GM10266 (cell line): ENCODE data around the gene PUS10.
A peak's percentile ranks its signal among the peaks of the same experiment; 100 is the strongest.

Source experiments
- DNase-seq: peaks from one replicate; pipeline ENCODE4 v3.0.0; 2012; ENCODE audit errors: extremely low spot score
- TF ChIP-seq, protein P1 (sequence below): IDR thresholded peaks from 2 replicates; pipeline ENCODE4 v1.5.1; 2012; ENCODE audit warnings: mild to moderate bottlenecking, low read depth; ENCODE audit not compliant: control insufficient read depth, insufficient read depth; ENCODE audit errors: missing control alignments

Gene PUS10

DNA sequence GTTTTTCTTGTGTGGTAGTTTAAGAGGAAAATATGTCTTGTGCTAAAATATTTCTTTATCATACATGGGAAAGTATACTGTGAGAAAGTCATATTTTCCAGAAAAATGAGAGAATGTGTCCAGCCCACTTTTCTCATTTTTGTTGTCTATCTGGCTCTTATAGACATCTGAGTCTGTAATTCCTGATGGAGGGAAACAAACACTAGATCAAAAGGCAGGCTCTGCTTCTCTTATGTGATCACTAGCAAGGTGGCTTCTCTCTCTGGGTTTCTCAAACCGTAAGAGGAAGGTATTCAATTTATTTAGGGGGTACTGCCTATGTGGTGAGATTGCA lies 40.5 kb downstream of the PUS10 start:
- no peak for DNase-seq
- TF ChIP-seq, protein P1, sequence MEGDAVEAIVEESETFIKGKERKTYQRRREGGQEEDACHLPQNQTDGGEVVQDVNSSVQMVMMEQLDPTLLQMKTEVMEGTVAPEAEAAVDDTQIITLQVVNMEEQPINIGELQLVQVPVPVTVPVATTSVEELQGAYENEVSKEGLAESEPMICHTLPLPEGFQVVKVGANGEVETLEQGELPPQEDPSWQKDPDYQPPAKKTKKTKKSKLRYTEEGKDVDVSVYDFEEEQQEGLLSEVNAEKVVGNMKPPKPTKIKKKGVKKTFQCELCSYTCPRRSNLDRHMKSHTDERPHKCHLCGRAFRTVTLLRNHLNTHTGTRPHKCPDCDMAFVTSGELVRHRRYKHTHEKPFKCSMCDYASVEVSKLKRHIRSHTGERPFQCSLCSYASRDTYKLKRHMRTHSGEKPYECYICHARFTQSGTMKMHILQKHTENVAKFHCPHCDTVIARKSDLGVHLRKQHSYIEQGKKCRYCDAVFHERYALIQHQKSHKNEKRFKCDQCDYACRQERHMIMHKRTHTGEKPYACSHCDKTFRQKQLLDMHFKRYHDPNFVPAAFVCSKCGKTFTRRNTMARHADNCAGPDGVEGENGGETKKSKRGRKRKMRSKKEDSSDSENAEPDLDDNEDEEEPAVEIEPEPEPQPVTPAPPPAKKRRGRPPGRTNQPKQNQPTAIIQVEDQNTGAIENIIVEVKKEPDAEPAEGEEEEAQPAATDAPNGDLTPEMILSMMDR, result no peak

DNA sequence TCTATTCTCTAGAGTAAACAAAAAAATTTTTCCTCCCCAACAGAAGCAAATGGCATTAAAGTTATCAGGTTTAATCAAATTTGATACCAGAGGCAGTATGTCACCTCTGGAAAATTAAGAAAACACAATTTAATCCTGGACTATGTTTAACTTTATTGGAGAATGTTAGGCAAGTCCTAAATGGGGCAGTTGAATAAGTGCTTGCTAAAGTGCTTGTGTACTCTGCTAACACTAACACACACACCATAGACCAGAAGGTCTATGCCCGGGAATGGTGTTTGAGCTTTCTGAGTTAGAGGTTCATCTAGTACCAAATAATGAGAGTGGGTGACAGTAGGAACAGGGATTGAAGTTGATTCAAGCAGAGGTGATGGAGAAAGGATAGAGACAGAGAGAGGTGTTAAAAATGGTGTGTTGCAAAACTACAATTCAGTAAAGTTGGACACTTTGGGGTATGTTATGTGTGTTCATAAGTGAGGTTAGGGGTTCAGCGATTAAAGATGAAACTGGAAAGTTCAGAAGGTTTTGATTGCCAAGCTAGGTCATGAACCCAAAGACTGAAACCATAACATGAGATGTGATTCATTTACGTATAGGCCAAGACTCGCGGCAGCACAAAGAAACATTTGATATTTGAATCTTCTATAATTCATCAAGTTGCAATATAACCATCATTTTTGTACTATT lies 41.0 kb downstream of the PUS10 start:
- TF ChIP-seq, protein P1, result no peak
- DNase-seq, result peak; percentile 59

DNA sequence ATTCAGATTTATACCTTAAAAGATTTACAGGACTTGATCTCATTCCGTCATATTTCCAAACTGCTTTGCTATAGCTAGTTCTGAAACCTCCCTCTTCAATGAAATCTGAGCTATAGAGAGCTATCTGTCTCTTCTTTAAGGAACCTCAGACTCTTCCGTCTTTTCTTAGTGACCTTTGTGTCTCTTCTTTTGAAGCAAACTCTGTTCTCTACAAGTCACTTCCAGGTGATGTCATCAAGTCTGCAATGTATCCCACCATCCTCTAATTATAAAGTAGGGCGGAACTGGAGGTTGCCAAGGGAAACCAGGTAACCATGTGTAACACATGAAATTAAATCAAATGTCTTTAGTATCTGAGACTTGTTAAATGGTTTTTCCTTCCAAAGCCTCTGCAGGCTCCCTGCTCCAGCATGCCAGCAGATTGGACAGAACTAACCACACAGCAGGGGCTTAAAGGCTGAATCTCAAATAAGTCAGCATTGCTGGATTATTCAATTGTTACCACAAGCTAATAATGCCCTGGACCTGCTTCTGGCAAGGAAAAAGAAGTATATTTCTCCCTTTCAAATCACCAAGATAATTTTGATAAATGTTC lies 41.7 kb downstream of the PUS10 start:
- DNase-seq, result no peak
- TF ChIP-seq, protein P1, result no peak

DNA sequence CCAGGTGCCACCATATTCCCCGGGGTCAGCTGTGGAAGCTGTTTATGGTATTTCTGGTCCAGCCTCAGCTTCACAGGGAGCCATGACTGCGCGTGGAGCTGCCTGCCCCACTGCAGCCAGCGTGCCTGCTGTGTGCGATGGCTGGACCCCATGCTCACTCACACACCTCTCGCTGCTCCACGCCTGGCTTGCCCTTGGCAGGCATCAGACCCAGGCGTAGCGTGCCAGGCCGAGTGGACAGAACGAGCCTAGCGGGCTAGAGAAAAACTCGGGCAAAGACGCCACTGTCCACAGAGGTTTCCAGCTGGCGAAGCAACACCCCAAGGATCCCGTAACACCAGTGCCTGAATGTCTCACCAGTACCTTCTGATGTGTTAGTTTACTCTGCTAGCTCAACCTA lies 43.4 kb downstream of the PUS10 start:
- DNase-seq, result no peak
- TF ChIP-seq, protein P1, result no peak

DNA sequence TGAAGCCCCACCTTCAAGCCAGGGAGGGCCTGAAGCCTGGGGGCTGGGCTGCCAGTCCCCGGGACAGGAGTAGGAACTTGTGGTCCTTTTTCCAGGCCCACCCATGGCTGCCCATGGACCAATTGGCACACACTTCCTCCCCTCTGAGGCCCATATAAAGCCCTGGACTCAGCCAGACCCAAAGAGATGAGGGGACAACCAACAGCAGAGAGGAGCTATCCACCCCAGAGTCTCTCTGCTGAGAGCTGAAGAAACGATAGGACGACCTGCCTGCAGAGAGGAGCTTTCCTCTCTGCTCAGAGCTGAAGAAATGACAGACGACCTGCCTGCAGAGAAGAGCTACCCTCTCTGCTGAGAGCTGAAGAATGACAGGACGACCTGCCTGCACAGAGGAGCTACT lies 44.4 kb downstream of the PUS10 start:
- TF ChIP-seq, protein P1, result no peak
- DNase-seq, result no peak

DNA sequence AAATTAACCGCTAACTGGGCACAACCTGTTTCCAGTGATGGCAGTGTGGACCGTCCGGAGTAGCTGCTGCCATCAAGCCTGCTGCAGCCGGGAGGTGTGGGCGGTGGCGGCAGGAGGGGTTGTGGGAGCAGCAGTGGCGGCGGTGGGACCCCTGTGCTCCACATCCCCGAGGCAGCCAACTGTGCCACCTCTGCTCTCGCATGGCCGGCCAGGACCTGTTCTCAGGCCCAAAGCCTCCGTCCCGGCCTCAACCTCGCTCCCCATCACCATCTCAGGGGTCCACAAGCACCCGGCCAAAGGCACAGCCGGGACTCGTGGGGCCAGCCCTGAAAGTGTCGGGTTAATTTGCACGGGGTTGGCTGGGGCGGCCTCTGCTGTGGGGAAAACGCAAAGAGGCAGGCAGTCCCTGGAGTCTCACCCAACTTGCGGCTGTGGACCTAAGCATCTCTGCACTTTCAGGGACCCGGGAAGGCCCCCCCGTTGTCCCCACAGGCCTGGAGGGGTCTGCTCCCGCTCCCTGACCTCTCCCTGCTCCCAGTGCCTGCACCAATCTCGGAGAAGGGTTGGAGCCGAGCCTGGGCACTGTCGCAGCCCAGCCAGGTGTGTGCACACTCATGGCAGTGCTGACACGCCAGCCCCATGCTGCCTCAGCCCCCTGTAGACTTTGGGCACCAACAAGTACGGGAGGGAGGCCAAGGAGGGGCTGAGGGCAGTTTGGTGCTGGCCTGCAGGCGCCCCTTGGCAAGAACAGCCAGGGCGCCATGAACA lies 45.0 kb downstream of the PUS10 start:
- no peak for DNase-seq
- TF ChIP-seq, protein P1, result no peak
